ENCODE results near the gene ASPHD2.

DNA sequence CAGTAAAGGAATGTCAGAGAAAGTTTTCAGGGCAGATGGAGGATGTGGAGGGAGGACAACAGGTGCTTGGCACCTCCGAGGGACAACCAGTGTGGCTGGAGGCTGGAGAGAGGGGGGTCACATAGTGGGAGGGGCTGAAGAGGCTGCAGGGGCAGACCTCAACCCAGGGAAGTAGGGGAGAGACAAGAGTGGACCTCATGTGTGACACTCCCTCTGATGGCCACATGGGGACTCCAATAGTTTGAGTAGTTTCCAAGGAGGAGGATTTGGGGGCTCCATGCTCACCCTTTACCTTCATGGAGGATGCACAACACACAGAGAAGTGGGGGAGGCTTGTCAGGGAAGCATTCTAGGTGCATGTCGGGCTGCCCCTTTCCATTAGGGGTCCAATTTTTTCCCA is 35.1 kb upstream of the ASPHD2 start:
- TF ChIP-seq, protein P1, sequence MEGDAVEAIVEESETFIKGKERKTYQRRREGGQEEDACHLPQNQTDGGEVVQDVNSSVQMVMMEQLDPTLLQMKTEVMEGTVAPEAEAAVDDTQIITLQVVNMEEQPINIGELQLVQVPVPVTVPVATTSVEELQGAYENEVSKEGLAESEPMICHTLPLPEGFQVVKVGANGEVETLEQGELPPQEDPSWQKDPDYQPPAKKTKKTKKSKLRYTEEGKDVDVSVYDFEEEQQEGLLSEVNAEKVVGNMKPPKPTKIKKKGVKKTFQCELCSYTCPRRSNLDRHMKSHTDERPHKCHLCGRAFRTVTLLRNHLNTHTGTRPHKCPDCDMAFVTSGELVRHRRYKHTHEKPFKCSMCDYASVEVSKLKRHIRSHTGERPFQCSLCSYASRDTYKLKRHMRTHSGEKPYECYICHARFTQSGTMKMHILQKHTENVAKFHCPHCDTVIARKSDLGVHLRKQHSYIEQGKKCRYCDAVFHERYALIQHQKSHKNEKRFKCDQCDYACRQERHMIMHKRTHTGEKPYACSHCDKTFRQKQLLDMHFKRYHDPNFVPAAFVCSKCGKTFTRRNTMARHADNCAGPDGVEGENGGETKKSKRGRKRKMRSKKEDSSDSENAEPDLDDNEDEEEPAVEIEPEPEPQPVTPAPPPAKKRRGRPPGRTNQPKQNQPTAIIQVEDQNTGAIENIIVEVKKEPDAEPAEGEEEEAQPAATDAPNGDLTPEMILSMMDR (IDR thresholded peaks at IDR 0.05): no peak
- no peak for TF ChIP-seq POLR2A (IDR thresholded peaks at IDR 0.05)
- TF ChIP-seq POLR2AphosphoS5 (IDR thresholded peaks at IDR 0.05): no peak
- no peak for TF ChIP-seq EP300 (IDR thresholded peaks at IDR 0.05)
